HG03039 (cell line): ENCODE results near the gene SPECC1.
A peak's percentile ranks its signal among the peaks of the same experiment; 100 is the strongest.
"Not testable (repeated sequence)": the region's sequence is repeated elsewhere in the genome, so short reads cannot be mapped to it uniquely, and the experiment has no call there.

Source experiments
- ATAC-seq: cut with Tn5 transposase; IDR thresholded peaks from one replicate; pipeline ENCODE4 v1.9.1; 2021; ENCODE audit warnings: mild to moderate bottlenecking, moderate library complexity; ENCODE audit not compliant: unreplicated experiment

The SPECC1 gene

DNA sequence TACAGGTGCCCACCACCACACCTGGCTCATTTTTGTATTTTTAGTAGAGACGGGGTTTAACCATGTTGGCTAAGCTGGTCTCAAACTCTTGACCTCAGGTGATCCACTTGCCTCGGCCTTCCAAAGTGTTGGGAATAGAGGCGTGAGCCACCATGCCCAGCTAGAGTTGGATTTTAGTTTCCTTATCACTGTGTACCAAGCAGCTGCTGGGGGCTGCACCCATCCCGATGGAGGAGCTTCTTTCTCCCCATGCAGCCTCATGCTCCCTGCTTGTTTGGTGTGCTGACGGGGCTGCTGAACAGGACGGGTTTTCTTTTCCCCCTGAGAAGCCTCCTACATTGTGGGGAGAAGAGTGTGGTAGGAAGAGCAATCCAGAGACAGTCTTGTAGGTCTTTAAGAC, 285.0 kb downstream of the SPECC1 start:
- ATAC-seq = no peak

DNA sequence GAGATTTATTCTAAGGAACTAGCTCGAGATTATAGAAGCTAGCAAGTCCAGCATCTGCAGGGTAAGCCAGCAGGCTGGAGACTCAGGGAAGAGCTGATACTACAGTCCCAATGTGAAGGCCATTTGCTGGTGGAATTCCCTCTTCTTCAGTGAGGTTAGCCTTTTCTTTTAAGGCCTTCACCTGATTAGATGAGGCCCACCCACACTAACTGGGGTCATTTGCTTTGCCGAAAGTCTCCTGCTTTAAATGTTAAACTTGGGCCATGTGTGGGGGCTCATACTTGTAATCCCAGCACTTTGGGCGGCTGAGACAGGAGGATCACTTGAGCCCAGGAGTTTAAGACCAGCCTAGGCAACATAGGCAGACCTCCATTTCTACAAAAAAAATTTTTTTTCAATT, 289.9 kb downstream of the SPECC1 start:
- no peak for ATAC-seq

DNA sequence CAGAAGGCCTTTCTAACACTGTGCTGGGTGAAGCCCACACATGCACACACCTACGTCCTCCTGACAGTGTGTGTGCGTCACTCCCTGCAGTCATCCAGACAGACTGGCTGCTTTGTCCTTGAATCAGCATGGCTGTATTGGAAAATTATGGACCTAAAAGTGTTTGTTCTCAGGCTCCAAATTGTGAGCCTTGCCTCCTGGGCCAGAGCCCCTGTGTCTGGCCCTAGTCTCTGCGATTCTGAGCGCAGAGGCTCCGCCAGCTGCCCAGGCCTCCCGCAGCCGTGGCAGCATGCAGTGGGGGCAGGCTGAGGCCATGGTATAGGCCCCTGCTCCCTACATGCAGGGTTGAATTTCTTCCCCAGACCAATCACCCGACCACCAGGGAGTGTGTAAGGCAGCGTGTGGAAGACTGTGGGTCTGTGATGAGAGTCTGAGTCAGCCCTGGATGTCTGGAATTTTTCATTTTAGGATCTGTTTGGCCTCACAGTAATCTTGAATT, 291.3 kb downstream of the SPECC1 start:
- ATAC-seq = no peak

DNA sequence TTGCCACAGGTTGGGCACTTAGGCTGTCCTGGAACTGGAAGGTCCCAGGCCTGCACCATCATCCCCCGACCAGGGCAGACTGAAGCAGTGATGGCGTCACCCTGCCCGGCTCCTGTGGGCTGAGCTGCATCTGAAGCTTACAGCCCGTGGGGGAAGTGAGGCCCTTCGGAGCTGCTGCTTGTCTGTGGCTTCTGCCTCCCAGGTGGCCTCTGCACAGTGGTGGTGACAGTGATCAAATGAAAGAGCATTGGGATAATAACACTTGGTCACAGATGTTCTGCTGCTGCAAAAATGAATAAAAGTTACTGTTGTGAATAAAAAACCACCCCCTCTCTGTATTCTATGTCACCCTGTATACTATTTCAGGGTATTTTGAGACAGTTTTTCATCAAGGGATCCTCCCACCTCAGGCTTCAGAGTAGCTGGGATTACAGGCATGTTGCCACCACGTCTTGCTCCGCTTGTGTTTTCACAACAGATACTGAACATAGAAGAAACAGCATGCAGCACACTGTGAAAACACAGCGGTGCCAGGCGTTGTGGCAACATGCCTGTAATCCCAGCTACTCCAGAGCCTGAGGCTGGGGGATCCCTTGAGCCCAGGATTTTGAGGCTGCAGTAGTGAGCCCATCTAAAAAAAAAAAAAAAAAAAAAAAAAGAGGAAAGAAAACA, 293.2 kb downstream of the SPECC1 start:
- no peak for ATAC-seq

DNA sequence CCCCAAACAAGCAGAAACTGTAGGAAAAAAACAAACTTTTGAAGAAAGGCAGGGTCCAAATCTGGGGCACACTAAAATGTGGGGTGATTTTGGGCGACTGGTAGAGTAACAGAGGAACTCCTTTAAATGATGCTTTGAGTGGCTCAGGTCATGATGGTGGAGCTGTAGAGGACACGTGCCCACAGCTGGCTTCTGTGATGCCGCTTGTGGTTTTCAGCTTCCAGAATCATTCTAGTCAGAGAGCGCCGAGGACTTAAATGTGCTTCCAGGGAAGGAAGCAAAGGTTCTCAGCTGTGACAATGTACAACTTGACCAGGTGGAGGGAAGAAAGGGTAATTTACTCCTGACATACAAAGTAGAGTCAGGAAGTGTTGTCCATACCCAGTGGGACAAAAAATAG, 295.8 kb downstream of the SPECC1 start:
- no peak for ATAC-seq

DNA sequence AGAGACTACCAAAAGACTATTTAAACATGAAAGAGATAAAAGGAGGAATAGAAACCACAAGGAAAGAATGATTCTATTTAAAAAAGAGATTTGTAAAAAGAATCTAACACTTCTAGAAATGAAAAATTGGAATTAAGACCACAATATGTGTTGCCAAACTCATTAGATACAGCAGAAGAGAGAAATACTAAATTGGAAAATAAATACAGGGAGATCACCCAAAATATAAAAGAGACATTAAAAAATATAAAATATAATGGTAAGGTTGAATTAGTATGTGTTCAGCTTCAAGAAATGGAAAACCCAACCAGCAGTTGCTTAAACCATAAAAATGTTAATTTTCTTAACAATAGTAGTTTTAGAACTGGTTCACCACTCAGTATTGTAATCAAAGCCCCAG, 297.8 kb downstream of the SPECC1 start:
- no peak for ATAC-seq

DNA sequence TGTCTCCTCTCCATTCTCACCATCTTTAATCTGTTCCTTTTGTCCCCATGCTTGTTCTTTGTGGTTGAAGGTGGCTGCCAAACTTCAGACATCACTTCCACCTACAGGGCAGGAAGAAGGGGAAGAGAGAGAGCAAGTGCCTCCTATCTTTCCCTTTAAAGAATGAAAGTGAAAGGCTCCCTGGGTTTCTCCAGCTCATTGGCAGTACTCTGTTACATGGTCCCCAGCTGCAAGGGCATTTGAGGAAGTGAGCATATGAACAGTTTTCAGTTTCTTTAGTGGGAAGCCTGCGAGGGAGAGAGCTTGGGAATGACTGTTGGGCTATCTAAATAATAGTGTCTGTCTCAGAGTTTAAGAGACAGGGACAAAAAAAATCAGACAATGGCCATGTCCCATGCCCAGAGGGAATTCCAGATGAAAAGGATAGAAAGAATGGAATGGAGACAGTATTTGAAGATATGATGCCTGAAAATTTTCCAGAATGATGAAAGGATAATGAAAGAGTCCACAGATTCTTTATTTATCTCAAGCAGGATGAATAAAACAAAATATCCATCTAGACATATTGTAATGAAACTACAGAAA, 298.3 kb downstream of the SPECC1 start:
- ATAC-seq = no peak

DNA sequence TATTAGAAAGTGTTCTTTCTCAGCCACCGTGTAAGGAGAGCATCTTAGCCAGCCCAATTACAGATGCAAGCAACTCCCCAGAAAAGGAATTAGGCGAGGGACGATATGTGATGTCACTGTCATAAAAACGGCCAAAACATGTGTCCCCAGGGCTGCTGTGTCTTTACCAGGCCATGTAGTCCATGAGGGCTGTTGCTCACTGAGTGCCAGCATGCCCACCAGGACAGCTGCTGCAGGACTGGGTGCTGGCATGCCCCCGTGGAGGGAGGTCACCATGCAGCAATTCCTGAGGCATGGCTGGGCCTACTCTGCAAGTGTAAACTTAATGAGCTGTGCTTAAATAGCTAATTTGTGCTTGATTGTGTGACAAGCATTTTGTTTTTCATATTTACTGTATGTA, 301.3 kb downstream of the SPECC1 start:
- ATAC-seq = no peak

DNA sequence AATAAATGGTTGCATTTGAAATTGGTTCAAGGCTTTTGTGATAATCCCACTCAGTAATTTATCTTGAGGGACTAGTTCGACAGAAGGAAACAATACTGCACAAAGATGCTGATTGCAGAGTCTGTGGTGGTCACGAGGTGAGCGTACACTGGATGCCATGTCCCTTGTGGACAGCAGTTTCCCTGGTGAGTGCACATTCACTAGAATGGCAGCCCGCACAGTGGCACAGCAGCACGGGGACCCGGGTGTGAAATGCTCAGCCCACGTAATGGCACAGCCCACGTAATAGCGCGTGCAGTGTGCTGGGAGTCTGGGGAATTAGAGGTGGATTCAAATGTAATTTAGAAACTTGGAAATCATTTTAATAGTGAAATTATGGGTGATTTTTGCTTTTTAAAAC, 304.1 kb downstream of the SPECC1 start:
- ATAC-seq = no peak

DNA sequence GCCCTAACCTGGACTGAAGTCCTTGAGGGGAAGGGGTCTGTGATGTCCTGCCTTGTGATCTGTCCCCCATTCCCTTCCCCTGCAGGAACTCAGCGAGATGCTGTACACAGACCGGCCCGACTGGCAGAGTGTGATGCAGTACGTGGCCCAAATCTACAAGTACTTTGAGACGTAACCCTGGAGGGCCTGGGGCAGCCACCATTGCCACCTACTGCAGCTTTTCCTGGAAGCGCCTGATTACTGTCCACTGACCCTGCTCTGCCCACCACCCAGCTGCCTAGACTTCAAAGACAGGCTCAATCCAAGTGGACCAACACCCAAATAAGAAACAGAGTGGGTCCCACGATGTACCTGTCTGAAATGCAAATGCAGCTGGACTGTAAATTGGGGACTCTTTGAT, 304.7 kb downstream of the SPECC1 start:
- ATAC-seq = no peak

DNA sequence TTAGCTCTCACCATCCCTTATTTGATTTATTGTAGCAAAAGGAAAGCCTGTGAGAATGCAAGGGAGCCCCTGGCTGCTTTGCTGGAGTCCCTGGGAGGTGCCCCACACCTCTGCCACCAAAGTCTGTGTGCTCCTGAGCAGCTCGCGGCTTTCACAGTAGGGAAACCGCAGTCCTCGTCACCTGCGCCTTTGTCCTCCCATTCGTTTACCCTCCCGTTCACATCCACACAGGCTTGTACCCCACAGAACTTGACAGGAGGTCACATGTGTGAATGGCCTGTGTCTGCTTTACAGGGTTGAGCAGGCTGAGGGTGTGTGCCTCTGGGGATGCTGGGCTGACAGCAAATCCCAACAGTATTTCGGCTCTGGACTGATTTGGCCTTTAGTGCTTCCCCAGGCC, 305.7 kb downstream of the SPECC1 start:
- ATAC-seq = no peak

DNA sequence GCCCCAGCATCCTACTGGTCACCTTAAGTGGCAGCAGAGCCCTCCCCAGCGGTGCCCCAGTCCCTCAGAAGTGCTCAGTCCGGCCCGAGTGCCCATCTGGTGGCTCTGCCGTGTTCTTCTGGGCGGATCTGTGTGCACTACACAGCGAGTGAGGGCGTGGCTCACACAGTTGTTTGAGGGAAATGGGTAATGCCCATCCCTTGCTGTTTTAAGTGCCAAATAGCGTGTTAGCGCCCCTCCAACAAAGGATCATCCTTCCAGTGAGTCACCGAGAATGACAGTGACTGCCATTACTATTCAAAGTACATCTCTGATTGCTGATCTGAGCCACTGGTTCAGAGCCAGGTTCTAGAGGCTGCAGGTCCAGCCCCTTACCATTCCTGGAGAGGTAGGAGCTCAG, 306.2 kb downstream of the SPECC1 start:
- no peak for ATAC-seq

DNA sequence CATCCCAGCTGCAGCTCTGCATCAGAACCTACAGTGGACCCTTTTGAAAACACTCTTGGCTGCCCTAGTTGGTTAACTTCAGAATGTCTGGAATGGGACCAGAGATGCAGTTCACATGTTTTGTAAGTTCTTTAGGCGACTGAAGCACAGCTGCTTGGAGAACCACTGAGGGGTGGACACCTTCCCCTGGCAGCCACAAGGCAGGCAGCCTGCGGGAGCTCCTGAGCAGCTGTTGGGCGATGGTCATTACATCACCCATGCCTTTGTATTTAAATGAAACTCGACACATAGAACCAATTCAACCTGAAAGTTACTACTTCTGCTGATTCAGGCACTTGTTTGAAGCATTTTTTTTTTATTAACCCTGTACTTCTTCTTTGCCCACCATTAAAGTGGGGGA, 306.7 kb downstream of the SPECC1 start:
- ATAC-seq = no peak

DNA sequence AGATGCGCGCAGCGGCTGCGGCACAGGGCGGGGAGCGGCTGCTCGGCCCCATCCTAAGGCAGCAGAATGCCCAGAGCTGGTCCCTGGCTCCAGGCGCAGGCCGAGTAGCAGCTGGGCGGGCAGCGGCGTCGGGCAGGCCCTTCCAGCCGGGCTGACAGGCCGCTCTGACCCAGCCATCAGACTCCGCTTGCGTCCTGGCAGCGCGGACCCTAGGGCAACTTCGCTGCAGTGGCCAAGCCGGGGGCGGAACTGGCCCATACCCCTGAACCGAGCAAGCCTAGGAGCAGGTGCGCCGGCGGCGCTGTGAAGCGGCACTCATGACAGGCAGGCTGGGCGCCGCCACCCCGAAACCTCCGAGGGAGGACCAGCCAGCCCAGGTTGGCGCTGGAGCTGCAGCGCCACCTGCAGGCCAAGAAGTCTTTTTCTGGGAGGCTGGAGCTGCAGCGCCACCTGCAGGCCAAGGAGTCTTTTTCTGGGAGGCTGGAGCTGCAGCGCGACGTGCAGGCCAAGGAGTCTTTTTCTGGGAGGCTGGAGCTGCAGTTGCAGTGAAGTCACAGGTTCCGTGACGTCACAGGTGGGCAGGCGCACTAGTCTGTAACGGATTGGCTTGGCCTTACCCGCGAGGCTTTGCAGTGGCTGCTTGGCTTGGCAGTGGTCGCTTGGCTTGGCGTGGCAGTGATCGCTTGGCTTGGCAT, 311.5 kb downstream of the SPECC1 start:
- ATAC-seq = peak; percentile 87

DNA sequence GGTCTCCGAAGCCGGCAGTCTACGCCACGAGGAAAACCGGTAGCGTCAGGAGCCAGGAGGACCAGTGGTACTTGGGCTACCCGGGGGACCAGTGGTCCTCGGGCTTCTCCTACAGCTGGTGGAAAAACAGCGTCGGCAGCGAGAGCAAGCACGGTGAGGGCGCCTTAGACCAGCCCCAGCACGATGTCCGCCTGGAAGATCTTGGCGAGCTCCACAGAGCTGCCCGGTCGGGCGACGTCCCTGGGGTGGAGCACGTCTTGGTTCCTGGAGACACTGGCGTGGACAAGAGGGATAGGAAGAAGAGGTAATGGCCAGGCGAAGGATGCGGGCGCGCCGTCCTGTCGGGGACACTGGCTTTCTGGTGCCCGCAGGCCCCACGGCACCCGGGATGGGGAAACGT, 312.2 kb downstream of the SPECC1 start:
- ATAC-seq = not testable (repeated sequence)

DNA sequence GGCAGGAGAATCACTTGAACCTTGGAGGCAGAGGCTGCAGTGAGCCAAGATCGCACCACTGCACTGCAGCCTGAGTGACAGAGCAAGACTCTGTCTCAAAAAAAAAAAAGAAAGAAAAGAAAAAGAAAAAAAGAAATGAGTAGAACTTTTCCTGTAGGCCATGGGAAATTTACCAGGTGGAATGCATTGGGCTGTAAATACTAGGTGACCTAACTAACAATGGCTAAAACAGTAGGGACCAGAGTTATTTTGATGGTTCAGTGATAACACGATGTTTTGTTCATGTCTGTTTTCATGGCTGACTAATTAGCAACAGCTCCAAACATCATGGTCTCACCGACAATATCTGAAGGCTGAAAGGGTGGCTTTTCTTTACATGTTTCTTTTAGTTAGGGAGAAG, 318.6 kb downstream of the SPECC1 start:
- ATAC-seq = not testable (repeated sequence)

DNA sequence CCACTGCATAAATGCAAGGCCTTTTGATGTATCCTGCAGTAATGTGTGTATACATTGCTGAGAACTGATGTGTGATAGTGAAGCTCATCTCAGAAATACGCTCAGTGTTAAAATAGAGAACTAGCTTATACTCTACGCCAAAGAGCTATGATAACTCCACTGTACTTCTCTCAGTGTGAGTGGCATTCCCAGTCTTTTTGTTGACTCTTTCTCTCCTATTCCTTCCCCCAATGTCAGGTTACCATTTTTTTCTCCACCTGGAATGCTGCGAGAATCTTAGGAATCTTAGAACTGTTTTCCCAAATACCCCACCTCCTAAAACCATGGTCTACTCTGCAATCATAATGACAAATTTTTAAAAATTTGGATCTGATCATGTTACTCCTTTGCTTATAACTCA, 342.2 kb downstream of the SPECC1 start:
- not testable (repeated sequence) for ATAC-seq

DNA sequence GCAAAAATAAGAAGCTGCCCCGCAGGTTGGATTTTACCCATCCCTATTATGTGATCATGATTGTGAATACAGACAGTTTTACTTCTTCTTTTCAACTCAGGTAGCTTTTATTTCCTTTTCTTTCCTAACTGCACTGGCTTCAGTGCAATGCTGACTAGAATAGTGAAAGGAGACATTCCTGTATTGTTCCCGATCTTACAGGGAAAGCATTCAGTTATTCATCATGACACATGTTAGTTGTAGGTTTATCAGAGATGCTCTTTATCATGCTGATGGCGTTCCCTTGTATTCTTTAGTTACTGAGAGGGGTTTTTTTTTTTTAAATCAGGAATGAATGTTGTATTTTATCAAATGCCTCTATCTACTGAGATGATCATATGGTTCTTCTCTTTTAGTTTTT, 343.4 kb downstream of the SPECC1 start:
- ATAC-seq = not testable (repeated sequence)

DNA sequence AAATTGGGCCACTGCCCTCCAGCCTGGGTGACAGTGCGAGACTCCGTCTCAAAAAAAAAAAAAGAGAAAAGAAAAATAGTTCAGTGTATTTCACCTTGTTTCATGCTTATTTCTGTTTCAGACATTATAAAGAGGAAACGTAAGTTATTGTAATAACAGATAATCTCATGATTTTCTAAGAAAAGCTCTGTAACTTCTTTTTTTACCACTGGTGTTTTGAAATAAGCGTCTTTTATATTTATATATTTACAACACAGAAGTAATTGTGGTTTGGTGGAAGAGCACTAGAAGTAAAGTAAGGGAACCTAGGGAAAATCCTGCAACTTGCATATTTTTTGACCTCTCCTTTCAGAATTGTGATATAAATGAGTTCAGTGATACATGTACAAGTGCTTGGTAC, 354.7 kb downstream of the SPECC1 start:
- ATAC-seq = not testable (repeated sequence)
